Keratinocyte (primary cell): Measurements from ENCODE around the gene FPR1.

ENCODE experiments used
- EZH2 ChIP-seq: IDR thresholded peaks from one replicate; pipeline ENCODE4 v1.6.1; 2012; ENCODE audit warnings: inconsistent platforms, mild to moderate bottlenecking, low read length, moderate library complexity
- TF ChIP-seq, protein P1 (sequence below), 3 experiments: IDR thresholded peaks in 1 of 3; conservative IDR thresholded peaks in 1 of 3; optimal IDR thresholded peaks in 1 of 3; 2 replicates in 2 of 3; 3 replicates in 1 of 3; pipeline versions ENCODE3 to v1.5.1; 2011; ENCODE audit warnings: low read length in 3 of 3, mild to moderate bottlenecking in 3 of 3, moderate library complexity in 2 of 3, control low read depth in 1 of 3, inconsistent platforms in 1 of 3; ENCODE audit not compliant: insufficient read depth in 2 of 3; ENCODE audit errors: extremely low read depth in 1 of 3

DNA sequence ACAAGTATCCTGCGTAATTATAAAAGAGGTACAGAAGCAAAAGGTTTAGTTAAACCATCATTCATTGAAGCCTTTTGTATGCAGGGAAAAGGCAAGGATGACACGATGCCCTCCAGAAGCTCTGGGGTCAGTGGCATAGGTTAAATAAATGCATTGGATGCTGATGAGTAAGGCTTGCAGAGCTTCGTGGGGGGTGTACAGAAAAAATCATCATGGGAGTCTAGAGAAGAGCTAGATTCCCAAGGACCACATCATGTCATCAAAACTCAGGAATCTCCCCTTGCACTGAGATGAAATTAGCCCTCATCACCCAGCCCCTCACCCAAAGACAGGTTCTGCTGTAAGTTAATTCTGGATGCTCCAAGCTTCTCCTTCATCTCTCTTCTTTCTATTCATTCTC lies 8.3 kb downstream of the FPR1 start:
- TF ChIP-seq, protein P1, sequence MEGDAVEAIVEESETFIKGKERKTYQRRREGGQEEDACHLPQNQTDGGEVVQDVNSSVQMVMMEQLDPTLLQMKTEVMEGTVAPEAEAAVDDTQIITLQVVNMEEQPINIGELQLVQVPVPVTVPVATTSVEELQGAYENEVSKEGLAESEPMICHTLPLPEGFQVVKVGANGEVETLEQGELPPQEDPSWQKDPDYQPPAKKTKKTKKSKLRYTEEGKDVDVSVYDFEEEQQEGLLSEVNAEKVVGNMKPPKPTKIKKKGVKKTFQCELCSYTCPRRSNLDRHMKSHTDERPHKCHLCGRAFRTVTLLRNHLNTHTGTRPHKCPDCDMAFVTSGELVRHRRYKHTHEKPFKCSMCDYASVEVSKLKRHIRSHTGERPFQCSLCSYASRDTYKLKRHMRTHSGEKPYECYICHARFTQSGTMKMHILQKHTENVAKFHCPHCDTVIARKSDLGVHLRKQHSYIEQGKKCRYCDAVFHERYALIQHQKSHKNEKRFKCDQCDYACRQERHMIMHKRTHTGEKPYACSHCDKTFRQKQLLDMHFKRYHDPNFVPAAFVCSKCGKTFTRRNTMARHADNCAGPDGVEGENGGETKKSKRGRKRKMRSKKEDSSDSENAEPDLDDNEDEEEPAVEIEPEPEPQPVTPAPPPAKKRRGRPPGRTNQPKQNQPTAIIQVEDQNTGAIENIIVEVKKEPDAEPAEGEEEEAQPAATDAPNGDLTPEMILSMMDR (optimal IDR thresholded peaks at IDR 0.05 in 1 of 3, IDR thresholded peaks at IDR 0.05 in 1 of 3, conservative IDR thresholded peaks at IDR 0.05 in 1 of 3; ENCODE audit: extremely low read depth in 1 of 3, insufficient read depth in 2 of 3, low read length in 3 of 3): no peak
- TF ChIP-seq EZH2: no peak
